ENCODE results near the gene FOXL1. TPM values are rescaled to one million over a fixed set of nuclear protein-coding genes. Genes with fewer than 3 reads are reported as not detected.

The FOXL1 gene
- total RNA-seq, 2 donors from 2014 or later = 0.37 TPM; not detected in 1

- Histone ChIP-seq H3K4me3 (ENCODE audit: low read length) (no peak overlapping the region), H3K4me1 (ENCODE audit: control insufficient read depth, insufficient read depth, low read length) (peaks cover 7% of the 10 kb centered on the region), H3K36me3 (ENCODE audit: control insufficient read depth, insufficient read depth, low read length) (no peaks in the 10 kb centered on the region), H3K27me3 (ENCODE audit: control insufficient read depth, insufficient read depth, low read length, poor library complexity, severe bottlenecking) (peaks cover 97% of the 10 kb centered on the region), H3K27ac (ENCODE audit: low read depth, low read length) (no peak overlapping the region), H3K9me3 (ENCODE audit: control insufficient read depth, low read length) (no peaks in the 10 kb centered on the region), H3K9ac (ENCODE audit: extremely low read depth, low read length, poor library complexity, severe bottlenecking) (no peak overlapping the region)
- H3K9me3 Mint-ChIP-seq = no peaks in the 10 kb centered on the region
- peaks cover 18% of the 10 kb centered on the region for H3K4me1 Mint-ChIP-seq
- peak overlapping the region; percentile 2 for H3K4me3 Mint-ChIP-seq
- H3K27ac Mint-ChIP-seq = no peak overlapping the region
- TF ChIP-seq, protein P1, sequence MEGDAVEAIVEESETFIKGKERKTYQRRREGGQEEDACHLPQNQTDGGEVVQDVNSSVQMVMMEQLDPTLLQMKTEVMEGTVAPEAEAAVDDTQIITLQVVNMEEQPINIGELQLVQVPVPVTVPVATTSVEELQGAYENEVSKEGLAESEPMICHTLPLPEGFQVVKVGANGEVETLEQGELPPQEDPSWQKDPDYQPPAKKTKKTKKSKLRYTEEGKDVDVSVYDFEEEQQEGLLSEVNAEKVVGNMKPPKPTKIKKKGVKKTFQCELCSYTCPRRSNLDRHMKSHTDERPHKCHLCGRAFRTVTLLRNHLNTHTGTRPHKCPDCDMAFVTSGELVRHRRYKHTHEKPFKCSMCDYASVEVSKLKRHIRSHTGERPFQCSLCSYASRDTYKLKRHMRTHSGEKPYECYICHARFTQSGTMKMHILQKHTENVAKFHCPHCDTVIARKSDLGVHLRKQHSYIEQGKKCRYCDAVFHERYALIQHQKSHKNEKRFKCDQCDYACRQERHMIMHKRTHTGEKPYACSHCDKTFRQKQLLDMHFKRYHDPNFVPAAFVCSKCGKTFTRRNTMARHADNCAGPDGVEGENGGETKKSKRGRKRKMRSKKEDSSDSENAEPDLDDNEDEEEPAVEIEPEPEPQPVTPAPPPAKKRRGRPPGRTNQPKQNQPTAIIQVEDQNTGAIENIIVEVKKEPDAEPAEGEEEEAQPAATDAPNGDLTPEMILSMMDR (conservative IDR thresholded peaks at IDR 0.05) = no peak
- H3K36me3 Mint-ChIP-seq (ENCODE audit: low read depth) = no peaks in the 10 kb centered on the region
- 29 to 34% methylated on average over 18 to 28 of the region's 28 CpGs for WGBS, 2 experiments (ENCODE audit: insufficient coverage in 1 of 2, insufficient read length in 1 of 2)
- DNase-seq = peak; percentile 71
- peaks cover 92% of the 10 kb centered on the region for H3K27me3 Mint-ChIP-seq (ENCODE audit: insufficient read depth)
These were observed 7.5 kb upstream of the FOXL1 start for GRCh38 chr16:86570558-86571529.

- no peaks in the 10 kb centered on the region for H3K9me3 ChIP-seq (ENCODE audit: control insufficient read depth, low read length)
- H3K27me3 ChIP-seq (ENCODE audit: control insufficient read depth, insufficient read depth, low read length, poor library complexity, severe bottlenecking) = peaks cover 97% of the 10 kb centered on the region
- Mint-ChIP-seq H3K4me3 (no peak overlapping the region), H3K27ac (no peak overlapping the region), H3K27me3 (ENCODE audit: insufficient read depth) (peaks cover 93% of the 10 kb centered on the region), H3K9me3 (no peaks in the 10 kb centered on the region), H3K4me1 (peaks cover 21% of the 10 kb centered on the region), H3K36me3 (ENCODE audit: low read depth) (no peaks in the 10 kb centered on the region)
- no peak for DNase-seq
- no peak overlapping the region for H3K9ac ChIP-seq (ENCODE audit: extremely low read depth, low read length, poor library complexity, severe bottlenecking)
- 62 to 75% methylated on average over 6 to 10 of the region's 10 CpGs for WGBS, 2 experiments (ENCODE audit: insufficient coverage in 1 of 2, insufficient read length in 1 of 2)
- no peak overlapping the region for H3K4me3 ChIP-seq (ENCODE audit: low read length)
- no peaks in the 10 kb centered on the region for H3K36me3 ChIP-seq (ENCODE audit: control insufficient read depth, insufficient read depth, low read length)
- peaks cover 9% of the 10 kb centered on the region for H3K4me1 ChIP-seq (ENCODE audit: control insufficient read depth, insufficient read depth, low read length)
- TF ChIP-seq, protein P1 (conservative IDR thresholded peaks at IDR 0.05) = no peak
- H3K27ac ChIP-seq (ENCODE audit: low read depth, low read length) = no peak overlapping the region
These were observed 6.8 kb upstream of the FOXL1 start for GRCh38 chr16:86571530-86571915.

GRCh38 chr16:86572041-86572521 is 6.3 kb upstream of the FOXL1 start:
- TF ChIP-seq, protein P1 (conservative IDR thresholded peaks at IDR 0.05) = no peak
- peak; percentile 50 for DNase-seq

More at GRCh38 chr16:86572041-86572521, 6.3 kb upstream of the FOXL1 start:
- no peak overlapping the region for H3K4me3 Mint-ChIP-seq
- Histone ChIP-seq H3K27me3 (ENCODE audit: control insufficient read depth, insufficient read depth, low read length, poor library complexity, severe bottlenecking) (peaks cover 99% of the 10 kb centered on the region), H3K9me3 (ENCODE audit: control insufficient read depth, low read length) (no peaks in the 10 kb centered on the region), H3K4me3 (ENCODE audit: low read length) (no peak overlapping the region), H3K4me1 (ENCODE audit: control insufficient read depth, insufficient read depth, low read length) (peaks cover 11% of the 10 kb centered on the region), H3K9ac (ENCODE audit: extremely low read depth, low read length, poor library complexity, severe bottlenecking) (no peak overlapping the region), H3K27ac (ENCODE audit: low read depth, low read length) (no peak overlapping the region), H3K36me3 (ENCODE audit: control insufficient read depth, insufficient read depth, low read length) (no peaks in the 10 kb centered on the region)
- WGBS, 2 experiments (ENCODE audit: insufficient coverage in 1 of 2, insufficient read length in 1 of 2) = 86 to 92% methylated on average over 12 of the region's 12 CpGs
- no peaks in the 10 kb centered on the region for H3K36me3 Mint-ChIP-seq (ENCODE audit: low read depth)
- peaks cover 24% of the 10 kb centered on the region for H3K4me1 Mint-ChIP-seq
- peaks cover 97% of the 10 kb centered on the region for H3K27me3 Mint-ChIP-seq (ENCODE audit: insufficient read depth)
- no peaks in the 10 kb centered on the region for H3K9me3 Mint-ChIP-seq
- no peak overlapping the region for H3K27ac Mint-ChIP-seq

Data from endodermal cell (in vitro differentiated cells).